Transverse colon (tissue), 1 donor: ENCODE data around the gene AIF1.

Experiments used
- EP300 ChIP-seq: sonication (generic); formaldehyde crosslinking; IDR thresholded peaks from one replicate; pipeline ENCODE4 v1.6.1; 2017; ENCODE audit warnings: antibody characterized with exemption, low read depth
- POLR2A ChIP-seq: fragments of 450-650 bp; IDR thresholded peaks from one replicate; pipeline ENCODE4 v1.6.1; 2016; ENCODE audit warnings: antibody characterized with exemption, mild to moderate bottlenecking, moderate library complexity

DNA sequence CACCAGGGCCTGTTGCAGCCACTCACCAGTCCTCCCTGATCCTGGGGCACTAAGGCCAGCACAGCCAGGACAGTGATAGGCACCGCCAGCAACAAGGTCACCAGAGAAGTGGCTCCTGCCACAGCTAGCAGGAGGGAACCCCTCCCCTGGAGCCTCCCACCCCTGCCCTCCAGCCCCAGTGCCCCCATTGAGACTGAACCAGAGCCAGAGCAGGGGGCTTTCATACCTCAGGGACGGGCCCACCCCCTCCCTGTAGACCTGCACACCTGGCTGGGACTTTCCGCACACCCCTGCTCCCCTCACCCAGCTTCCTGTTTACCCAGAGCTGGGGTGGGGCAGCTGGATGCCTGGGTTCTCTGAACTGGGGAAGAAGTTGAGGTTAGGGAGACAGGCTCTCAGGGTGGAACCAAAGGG is 32.8 kb upstream of the AIF1 start, which contains the start of gene LTB:
- TF ChIP-seq EP300 = no peak
- TF ChIP-seq POLR2A = no peak
